ENCODE data around the gene SPA17.

SPA17 gene

GRCh38 chr11:124745835-124746620 is 72.3 kb downstream of the SPA17 start:
- DNase-seq (ENCODE audit: low read depth, low spot score) = no peak
- H3K4me3 ChIP-seq (ENCODE audit: low read length) = peak overlapping the region; percentile 54

GRCh38 chr11:124746621-124747243 is 73.0 kb downstream of the SPA17 start:
- DNase-seq (ENCODE audit: low read depth, low spot score) = peak; percentile 28
- peak overlapping the region; percentile 54 for H3K4me3 ChIP-seq (ENCODE audit: low read length)

Measured in Jurkat, Clone E6-1 (cell line).